ENCODE results near the gene BUB1B. TPM values are rescaled to one million over a fixed set of nuclear protein-coding genes. Genes with fewer than 3 reads are reported as not detected.

The BUB1B gene
- total RNA-seq, 1 experiment from 2014 or later = 92.9 TPM

DNA sequence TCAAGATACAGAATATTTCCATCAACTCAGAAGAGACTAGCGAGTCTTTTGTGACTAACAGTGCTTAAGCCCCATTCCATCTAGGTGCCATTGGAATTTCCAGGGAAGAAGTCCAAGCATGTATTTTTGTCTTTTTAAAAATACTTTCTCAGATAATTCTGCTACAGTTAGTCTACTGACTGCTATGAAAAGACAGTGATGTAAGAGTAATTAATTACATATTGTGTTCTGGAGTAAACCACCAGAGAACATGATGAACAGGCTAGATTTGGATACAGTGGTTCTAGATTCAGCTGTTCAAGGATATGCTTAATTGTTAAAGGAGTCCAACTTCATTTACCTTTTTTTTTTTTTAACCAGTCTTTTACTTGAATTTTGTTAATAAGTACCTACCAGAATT lies 43.2 kb downstream of the BUB1B start:
- ChIA-PET RAD21 (ENCODE audit: low non-redundant PET in 1 of 2, low total read pairs in 2 of 2, uncharacterized antibody in 2 of 2, unreplicated experiment in 2 of 2) (no interaction called here), POLR2A (no interaction called here), CTCF (no interaction called here)
- no peak overlapping the region for H3K27ac ChIP-seq (ENCODE audit: low read depth, low read length)
- H3K27me3 ChIP-seq (ENCODE audit: insufficient read depth, low read length) = no peaks in the 10 kb centered on the region
- no peaks in the 10 kb centered on the region for H4K20me1 ChIP-seq (ENCODE audit: insufficient read depth)
- H3K9ac ChIP-seq (ENCODE audit: low read length) = no peak overlapping the region
- DNase-seq (ENCODE audit: low read depth, low spot score) (no peak), ATAC-seq (no peak)
- no peak overlapping the region for H3K4me2 ChIP-seq (ENCODE audit: low read length)
- H3K9me3 ChIP-seq (ENCODE audit: control insufficient read depth in 1 of 2, insufficient read depth in 1 of 2, low read depth in 1 of 2, low read length in 2 of 2) = no peaks in the 10 kb centered on the region
- no peak for TF ChIP-seq SRF (IDR thresholded peaks at IDR 0.05; ENCODE audit: low read depth)
- no peak for TF ChIP-seq ELF1 (IDR thresholded peaks at IDR 0.05; ENCODE audit: borderline replicate concordance, low read depth)
- TF ChIP-seq SP1 (IDR thresholded peaks at IDR 0.05; ENCODE audit: low read depth) = no peak
- TF ChIP-seq, protein P1, sequence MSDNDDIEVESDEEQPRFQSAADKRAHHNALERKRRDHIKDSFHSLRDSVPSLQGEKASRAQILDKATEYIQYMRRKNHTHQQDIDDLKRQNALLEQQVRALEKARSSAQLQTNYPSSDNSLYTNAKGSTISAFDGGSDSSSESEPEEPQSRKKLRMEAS (IDR thresholded peaks at IDR 0.05) = no peak
- TF ChIP-seq POLR2A (IDR thresholded peaks at IDR 0.05; ENCODE audit: borderline replicate concordance, extremely low read depth, insufficient read depth, insufficient read length) = no peak
- TF ChIP-seq JUND (IDR thresholded peaks at IDR 0.05) = no peak
- TF ChIP-seq, protein P2, sequence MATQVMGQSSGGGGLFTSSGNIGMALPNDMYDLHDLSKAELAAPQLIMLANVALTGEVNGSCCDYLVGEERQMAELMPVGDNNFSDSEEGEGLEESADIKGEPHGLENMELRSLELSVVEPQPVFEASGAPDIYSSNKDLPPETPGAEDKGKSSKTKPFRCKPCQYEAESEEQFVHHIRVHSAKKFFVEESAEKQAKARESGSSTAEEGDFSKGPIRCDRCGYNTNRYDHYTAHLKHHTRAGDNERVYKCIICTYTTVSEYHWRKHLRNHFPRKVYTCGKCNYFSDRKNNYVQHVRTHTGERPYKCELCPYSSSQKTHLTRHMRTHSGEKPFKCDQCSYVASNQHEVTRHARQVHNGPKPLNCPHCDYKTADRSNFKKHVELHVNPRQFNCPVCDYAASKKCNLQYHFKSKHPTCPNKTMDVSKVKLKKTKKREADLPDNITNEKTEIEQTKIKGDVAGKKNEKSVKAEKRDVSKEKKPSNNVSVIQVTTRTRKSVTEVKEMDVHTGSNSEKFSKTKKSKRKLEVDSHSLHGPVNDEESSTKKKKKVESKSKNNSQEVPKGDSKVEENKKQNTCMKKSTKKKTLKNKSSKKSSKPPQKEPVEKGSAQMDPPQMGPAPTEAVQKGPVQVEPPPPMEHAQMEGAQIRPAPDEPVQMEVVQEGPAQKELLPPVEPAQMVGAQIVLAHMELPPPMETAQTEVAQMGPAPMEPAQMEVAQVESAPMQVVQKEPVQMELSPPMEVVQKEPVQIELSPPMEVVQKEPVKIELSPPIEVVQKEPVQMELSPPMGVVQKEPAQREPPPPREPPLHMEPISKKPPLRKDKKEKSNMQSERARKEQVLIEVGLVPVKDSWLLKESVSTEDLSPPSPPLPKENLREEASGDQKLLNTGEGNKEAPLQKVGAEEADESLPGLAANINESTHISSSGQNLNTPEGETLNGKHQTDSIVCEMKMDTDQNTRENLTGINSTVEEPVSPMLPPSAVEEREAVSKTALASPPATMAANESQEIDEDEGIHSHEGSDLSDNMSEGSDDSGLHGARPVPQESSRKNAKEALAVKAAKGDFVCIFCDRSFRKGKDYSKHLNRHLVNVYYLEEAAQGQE (IDR thresholded peaks at IDR 0.05; ENCODE audit: low read depth) = no peak
- no peak for TF ChIP-seq POLR2AphosphoS5 (IDR thresholded peaks at IDR 0.05; ENCODE audit: low read depth, low read length)
- TF ChIP-seq CBX3 (IDR thresholded peaks at IDR 0.05; ENCODE audit: low read depth) = no peak
- TF ChIP-seq EGR1 (IDR thresholded peaks at IDR 0.05; ENCODE audit: low read depth) = no peak
- no peak for TF ChIP-seq RAD21 (IDR thresholded peaks at IDR 0.05; ENCODE audit: low read depth)
- TF ChIP-seq EZH2 (IDR thresholded peaks at IDR 0.05) = no peak
- no peaks in the 10 kb centered on the region for H3K4me1 ChIP-seq (ENCODE audit: control insufficient read depth in 1 of 2, insufficient read depth in 2 of 2, low read length in 2 of 2)
- no peaks in the 10 kb centered on the region for H3K9me2 ChIP-seq (ENCODE audit: insufficient read depth)
- peaks cover 57 to 62% of the 10 kb centered on the region in 2 experiments for H3K36me3 ChIP-seq (ENCODE audit: control insufficient read depth in 1 of 2, insufficient read depth in 2 of 2, low read length in 2 of 2)
- intact Hi-C loops (cut with micrococcal nuclease) = no loop called here
- H3K4me3 ChIP-seq (replicated peaks in 1 of 2; ENCODE audit: low read depth in 1 of 2, low read length in 2 of 2) = no peak overlapping the region
- H2AFZ ChIP-seq (ENCODE audit: low read depth, low read length, poor library complexity, severe bottlenecking) = no peak overlapping the region
- no peaks in the 10 kb centered on the region; the same call in 1 of the 2 replicates for H3K79me2 ChIP-seq (ENCODE audit: insufficient read depth, low read length)
- no TSS peak for BruUV-seq (replicated peaks)

Data from HCT116 (cell line).